Erythroblast (primary cell): Measurements from ENCODE around the gene DOCK2.

Experiments used
- GATA1 ChIP-seq: IDR thresholded peaks from 2 replicates; pipeline ENCODE4 v1.6.1; 2011; ENCODE audit warnings: low read depth, mild to moderate bottlenecking, control low read depth, low read length, moderate library complexity
- POLR2A ChIP-seq: IDR thresholded peaks from 2 replicates; pipeline ENCODE4 v1.6.1; 2011; ENCODE audit warnings: mild to moderate bottlenecking, low read length

GRCh38 chr5:169906745-169907649 is 269.9 kb downstream of the DOCK2 start:
- TF ChIP-seq POLR2A: no peak
- TF ChIP-seq GATA1: no peak
